Kidney epithelial cell (primary cell): Measurements from ENCODE around the gene CKAP2. TPM values are rescaled to one million over a fixed set of nuclear protein-coding genes. Genes with fewer than 3 reads are reported as not detected.
"Not testable (repeated sequence)": the region's sequence is repeated elsewhere in the genome, so short reads cannot be mapped to it uniquely, and the experiment has no call there.

Source experiments
- DNase-seq: peaks from one replicate; pipeline ENCODE4 v3.0.0-alpha.2; 2010; ENCODE audit warnings: low read depth
- H3K27me3 ChIP-seq: 2 replicates; pipeline ENCODE4 v1.6.0; 2011; ENCODE audit warnings: low read length; ENCODE audit not compliant: control insufficient read depth, insufficient read depth
- H3K36me3 ChIP-seq: 2 replicates; pipeline ENCODE4 v1.5.1; 2011; ENCODE audit warnings: low read length; ENCODE audit not compliant: control insufficient read depth, insufficient read depth
- H3K4me3 ChIP-seq: 2 replicates; pipeline ENCODE4 v1.5.1; 2011; ENCODE audit warnings: low read depth, mild to moderate bottlenecking, control low read depth, low read length
- CTCF ChIP-seq: IDR thresholded peaks from 2 replicates; pipeline ENCODE4 v1.5.1; 2011; ENCODE audit warnings: mild to moderate bottlenecking, moderate library complexity, low read length, control low read depth, inconsistent platforms; ENCODE audit not compliant: insufficient read depth, poor library complexity, severe bottlenecking
- total RNA-seq: library from RNA; depleted of rRNA; stranded (reverse); fragments of >200 nt; gene quantifications from 2 replicates; pipeline ENCODE4 v1.2.3, GENCODE V29; 2015

CKAP2 gene
- total RNA-seq, 1 donor from 2014 or later = 21.9 TPM

- no peak for DNase-seq
- Histone ChIP-seq H3K4me3 (peak overlapping the region; percentile 68), H3K36me3 (no peaks in the 10 kb centered on the region), H3K27me3 (no peaks in the 10 kb centered on the region)
- TF ChIP-seq CTCF = no peak
These were observed 381 bp downstream of the CKAP2 start for GRCh38 chr13:52455677-52456041.

DNA sequence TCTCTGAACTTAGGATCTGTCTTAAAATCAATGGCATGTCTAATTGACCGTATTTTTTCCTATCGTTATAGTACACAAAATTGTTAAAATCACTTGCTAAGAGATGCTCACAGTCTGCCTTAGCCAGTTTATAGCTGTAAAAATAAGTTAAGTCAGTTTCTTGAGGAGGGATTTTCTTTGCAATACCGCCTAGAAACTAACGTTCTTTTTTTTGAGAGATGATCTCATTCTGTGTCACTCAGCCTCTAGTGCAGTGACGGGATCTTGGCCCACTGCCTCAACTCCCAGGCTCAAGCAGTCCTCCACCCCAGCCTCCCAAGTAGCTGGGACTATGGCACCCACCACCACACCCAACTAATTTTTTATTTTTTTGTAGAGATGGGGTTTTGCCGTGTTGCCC is 4.4 kb downstream of the CKAP2 start:
- no peaks in the 10 kb centered on the region for H3K36me3 ChIP-seq
- H3K4me3 ChIP-seq = no peak overlapping the region
- no peak for DNase-seq
- no peaks in the 10 kb centered on the region for H3K27me3 ChIP-seq
- no peak for TF ChIP-seq CTCF

- no peak for DNase-seq
- Histone ChIP-seq H3K36me3 (no peaks in the 10 kb centered on the region), H3K27me3 (no peaks in the 10 kb centered on the region), H3K4me3 (no peak overlapping the region)
- no peak for TF ChIP-seq CTCF
These were observed 6.0 kb downstream of the CKAP2 start for GRCh38 chr13:52461265-52461664.

GRCh38 chr13:52463526-52463925 is 8.2 kb downstream of the CKAP2 start:
- no peak overlapping the region for H3K4me3 ChIP-seq
- H3K36me3 ChIP-seq = no peaks in the 10 kb centered on the region
- H3K27me3 ChIP-seq = no peaks in the 10 kb centered on the region
- no peak for DNase-seq
- TF ChIP-seq CTCF = no peak

DNA sequence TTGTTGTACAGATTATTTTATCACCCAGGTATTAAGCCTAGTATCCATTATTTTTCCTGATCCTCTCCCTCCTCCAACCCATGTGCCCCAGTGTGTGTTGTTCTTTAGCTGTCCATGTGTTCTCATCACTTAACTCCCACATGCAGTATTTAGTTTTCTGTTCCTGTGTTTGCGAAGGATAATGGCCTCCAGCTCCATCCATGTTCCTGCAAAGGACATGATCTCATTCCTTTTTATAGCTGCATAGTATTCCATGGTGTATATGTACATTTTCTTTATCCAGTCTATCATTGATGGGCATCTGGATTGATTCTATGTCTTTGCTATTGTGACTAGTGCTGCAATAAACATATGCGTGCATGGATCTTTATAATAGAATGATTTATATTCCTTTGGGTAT is 13.2 kb downstream of the CKAP2 start:
- H3K4me3 ChIP-seq, DNase-seq, H3K27me3 ChIP-seq, H3K36me3 ChIP-seq: not testable (repeated sequence)

GRCh38 chr13:52480677-52481428 is 25.6 kb downstream of the CKAP2 start:
- H3K27me3 ChIP-seq, H3K36me3 ChIP-seq, H3K4me3 ChIP-seq, DNase-seq: not testable (repeated sequence)

DNA sequence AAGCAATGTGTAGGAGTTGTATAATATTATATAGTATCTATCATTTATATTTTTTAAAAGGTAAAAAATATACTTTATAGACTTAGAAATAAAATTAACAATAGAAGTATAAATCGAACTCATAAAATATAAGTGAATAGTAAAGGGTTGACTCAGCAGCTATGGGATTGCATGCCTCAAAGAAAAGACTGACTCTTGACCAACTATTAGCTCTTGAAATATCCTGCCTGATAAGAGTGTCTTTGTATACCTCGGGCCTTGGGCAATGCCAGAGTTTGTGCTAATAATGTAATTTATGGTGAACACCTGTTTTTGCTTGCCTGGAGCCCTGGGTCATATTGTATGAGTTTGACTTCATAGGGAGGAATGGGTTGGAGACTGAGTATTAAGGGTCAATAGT is 31.8 kb downstream of the CKAP2 start:
- H3K27me3 ChIP-seq, DNase-seq, H3K36me3 ChIP-seq, H3K4me3 ChIP-seq: not testable (repeated sequence)

- H3K27me3 ChIP-seq, DNase-seq, H3K36me3 ChIP-seq, H3K4me3 ChIP-seq: not testable (repeated sequence)
These were observed 33.5 kb downstream of the CKAP2 start for GRCh38 chr13:52488763-52489162.

- H3K27me3 ChIP-seq, DNase-seq, H3K4me3 ChIP-seq, H3K36me3 ChIP-seq: not testable (repeated sequence)
These were observed 35.7 kb downstream of the CKAP2 start for GRCh38 chr13:52491015-52491414.

DNA sequence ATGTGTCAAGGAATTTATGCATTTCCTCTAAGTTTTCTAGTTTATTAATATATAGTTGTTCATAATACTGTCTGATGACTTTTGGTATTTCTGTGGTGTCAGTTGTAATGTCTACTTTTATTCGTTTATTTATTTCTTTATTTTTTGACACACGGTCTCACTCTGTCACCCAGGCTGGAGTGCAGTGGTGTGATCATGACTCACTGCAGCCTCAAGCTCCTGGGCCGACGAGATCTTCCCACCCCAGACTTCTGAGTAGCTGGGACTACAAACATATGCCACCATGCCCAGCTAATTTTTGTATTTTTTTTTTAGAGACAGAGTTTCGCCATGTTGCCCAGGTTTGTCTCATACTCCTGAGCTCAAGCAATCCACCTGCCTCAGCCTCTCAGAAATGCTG is 39.0 kb downstream of the CKAP2 start:
- not testable (repeated sequence) for H3K36me3 ChIP-seq, H3K4me3 ChIP-seq, DNase-seq, H3K27me3 ChIP-seq

DNA sequence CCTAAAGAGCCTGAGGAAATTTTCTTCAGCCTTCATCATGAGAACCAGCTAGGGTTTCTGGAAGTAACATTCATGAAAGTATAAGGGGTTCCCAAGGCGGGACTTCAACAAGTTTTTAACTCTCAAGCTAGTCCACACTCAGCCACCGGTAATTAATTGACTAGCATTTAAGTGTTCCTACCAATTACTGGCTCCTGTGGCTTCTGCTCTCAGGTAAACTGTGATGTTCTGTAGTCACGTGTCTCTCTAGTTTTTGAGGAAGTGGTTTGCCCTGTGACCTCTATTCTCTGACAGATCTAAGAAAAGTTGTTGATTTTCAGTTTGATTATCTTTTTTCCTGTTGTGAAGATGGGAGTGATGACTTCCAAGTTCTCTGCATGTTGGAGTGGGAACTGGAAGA is 42.7 kb downstream of the CKAP2 start:
- DNase-seq, H3K36me3 ChIP-seq, H3K27me3 ChIP-seq: not testable (repeated sequence)

More for the DNA sequence above, 42.7 kb downstream of the CKAP2 start:
- H3K4me3 ChIP-seq = not testable (repeated sequence)
